ENCODE data around the gene ERCC8. TPM values are rescaled to one million over a fixed set of nuclear protein-coding genes. Genes with fewer than 3 reads are reported as not detected.

Gene ERCC8
- total and polyA plus RNA-seq, 2 of the 8 experiments (the other 6 are each of a cell fraction or from before 2014, with no cell fraction given): 17.3 TPM

DNA sequence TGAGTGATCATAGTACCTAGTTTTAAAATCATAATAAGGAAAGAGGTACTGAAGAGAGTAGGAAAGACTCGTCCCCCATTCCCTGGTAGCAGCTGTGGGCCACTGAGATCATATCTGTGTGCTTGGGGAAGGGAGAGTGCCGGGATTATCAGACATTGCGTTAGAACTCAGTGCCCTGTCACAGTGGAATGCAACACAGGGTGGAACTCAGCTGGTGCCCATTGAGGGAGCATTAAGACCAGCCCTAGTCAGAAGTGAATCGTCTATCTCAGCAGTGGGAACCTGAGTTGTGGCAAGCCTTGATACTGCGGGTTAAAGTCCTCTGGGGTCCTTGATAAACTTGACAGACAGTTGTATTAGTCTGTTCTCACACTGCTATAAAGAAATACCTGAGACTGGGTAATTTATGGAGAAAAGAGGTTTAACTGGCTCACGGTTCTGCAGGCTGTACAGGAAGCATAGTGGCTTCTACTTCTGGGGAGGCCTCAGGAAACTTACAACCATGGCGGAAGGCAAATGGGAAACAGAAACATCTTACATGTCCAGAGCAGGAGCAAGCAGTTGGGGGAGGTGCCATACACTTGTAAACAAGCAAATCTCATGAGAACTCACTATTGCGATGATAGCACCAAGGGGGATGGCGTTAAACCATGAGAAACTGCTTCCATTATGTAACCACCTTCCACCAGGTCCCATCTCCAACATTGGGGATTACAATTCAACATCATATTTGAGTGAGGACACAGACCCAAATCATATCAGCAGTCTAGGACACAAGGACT is 33.3 kb upstream of the ERCC8 start (continued):
- no peak for TF ChIP-seq SUZ12 (IDR thresholded peaks at IDR 0.05; ENCODE audit: low read length)
- no peak for TF ChIP-seq HDAC6 (IDR thresholded peaks at IDR 0.05; ENCODE audit: low read depth, low read length)
